GM21423 (cell line): ENCODE results near the gene USP19.
A peak's percentile ranks its signal among the peaks of the same experiment; 100 is the strongest.

Source experiments
- ATAC-seq: cut with Tn5 transposase; IDR thresholded peaks from one replicate; pipeline ENCODE4 v1.9.1; 2021; ENCODE audit warnings: mild to moderate bottlenecking, moderate library complexity; ENCODE audit not compliant: unreplicated experiment

Gene USP19, protein sequence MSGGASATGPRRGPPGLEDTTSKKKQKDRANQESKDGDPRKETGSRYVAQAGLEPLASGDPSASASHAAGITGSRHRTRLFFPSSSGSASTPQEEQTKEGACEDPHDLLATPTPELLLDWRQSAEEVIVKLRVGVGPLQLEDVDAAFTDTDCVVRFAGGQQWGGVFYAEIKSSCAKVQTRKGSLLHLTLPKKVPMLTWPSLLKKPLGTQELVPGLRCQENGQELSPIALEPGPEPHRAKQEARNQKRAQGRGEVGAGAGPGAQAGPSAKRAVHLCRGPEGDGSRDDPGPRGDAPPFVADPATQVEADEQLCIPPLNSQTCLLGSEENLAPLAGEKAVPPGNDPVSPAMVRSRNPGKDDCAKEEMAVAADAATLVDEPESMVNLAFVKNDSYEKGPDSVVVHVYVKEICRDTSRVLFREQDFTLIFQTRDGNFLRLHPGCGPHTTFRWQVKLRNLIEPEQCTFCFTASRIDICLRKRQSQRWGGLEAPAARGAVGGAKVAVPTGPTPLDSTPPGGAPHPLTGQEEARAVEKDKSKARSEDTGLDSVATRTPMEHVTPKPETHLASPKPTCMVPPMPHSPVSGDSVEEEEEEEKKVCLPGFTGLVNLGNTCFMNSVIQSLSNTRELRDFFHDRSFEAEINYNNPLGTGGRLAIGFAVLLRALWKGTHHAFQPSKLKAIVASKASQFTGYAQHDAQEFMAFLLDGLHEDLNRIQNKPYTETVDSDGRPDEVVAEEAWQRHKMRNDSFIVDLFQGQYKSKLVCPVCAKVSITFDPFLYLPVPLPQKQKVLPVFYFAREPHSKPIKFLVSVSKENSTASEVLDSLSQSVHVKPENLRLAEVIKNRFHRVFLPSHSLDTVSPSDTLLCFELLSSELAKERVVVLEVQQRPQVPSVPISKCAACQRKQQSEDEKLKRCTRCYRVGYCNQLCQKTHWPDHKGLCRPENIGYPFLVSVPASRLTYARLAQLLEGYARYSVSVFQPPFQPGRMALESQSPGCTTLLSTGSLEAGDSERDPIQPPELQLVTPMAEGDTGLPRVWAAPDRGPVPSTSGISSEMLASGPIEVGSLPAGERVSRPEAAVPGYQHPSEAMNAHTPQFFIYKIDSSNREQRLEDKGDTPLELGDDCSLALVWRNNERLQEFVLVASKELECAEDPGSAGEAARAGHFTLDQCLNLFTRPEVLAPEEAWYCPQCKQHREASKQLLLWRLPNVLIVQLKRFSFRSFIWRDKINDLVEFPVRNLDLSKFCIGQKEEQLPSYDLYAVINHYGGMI (N-terminal part only)

GRCh38 chr3:49120438-49121131, at the start of gene USP19:
TSS of gene USP19 (minus strand) at chr3:49120823. CDS start at chr3:49119145, 1,678 bp downstream.
- ATAC-seq = peak; percentile 83

- no peak for ATAC-seq
Observed at GRCh38 chr3:49166752-49167556, 46.3 kb upstream of the USP19 start.

GRCh38 chr3:49165771-49166751, 45.4 kb upstream of the USP19 start, which contains the start of gene CCDC71:
TSS of gene CCDC71 (minus strand) at chr3:49166331. CDS start at chr3:49164208, 2,123 bp downstream.
- ATAC-seq = no peak

DNA sequence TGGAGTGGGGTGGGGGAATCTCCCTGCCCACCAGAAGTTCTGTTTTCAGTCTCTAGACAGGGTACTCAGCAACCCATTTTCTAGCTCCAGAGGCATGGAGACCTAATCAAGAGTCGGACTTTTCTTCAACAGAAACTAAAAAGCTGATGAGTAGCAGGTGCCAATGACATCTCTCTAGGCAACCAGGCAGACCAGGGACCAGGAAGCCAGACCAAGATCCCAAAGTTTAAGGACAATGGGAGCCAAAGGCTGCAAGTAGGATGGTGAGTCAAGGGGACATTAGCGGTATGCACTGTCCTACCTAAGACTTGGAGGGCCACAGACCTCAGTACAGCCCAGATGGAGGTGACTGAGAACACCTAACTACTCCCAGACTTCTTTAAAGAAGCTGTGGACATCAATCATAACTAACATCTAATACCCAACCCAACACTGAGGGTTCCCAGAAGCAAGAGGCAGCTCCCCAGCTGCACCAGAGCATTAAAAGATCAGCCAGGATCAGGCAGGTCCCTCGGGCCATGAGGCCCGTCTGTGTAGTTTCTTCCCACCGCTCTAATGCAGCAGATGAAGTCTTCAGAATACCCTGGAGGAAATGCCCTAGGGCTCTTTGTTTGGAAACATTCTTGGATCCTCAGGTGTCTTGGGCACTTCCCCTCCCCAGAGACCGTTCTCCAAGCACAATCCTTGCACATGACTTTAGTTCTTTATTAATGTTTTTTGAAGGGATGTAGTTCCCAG, 44.5 kb upstream of the USP19 start:
- ATAC-seq = no peak

- ATAC-seq = no peak
Observed at GRCh38 chr3:49163609-49164008, 43.0 kb upstream of the USP19 start.

DNA sequence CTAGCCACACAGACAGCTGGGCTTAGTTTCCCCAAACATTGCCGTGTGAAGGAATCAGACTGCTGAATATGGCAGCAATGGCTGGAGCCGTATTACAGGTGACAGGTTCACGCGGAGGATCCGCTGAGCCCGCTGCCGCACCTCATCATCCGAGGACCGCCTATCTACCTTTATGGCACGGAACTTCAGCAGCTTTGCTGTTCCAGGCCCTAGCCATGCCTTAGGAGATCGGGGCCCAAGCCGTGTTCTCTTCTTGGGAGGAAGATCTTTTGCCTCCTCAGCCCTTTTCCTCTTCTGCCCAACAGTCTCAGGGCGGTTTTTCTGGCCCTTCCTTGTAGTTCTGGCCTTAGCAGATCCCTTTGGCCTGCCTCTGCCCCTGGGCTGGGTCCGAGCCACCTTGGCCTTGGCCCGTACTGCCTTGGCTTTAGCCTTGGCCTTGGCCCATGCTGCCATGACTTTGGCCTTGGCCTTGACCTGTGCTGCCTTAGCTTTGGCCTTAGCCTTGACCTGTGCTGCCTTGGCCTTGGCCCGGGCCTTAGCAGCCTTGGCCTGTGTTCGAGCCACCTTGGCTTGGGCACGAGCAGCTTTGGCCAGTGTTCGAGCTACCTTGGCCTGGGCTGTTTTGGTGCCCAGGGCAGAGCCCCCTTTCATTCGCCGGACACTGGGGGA, 42.3 kb upstream of the USP19 start:
- ATAC-seq = no peak

GRCh38 chr3:49161808-49162530, 41.3 kb upstream of the USP19 start:
- no peak for ATAC-seq

GRCh38 chr3:49161197-49161596, 40.6 kb upstream of the USP19 start:
- no peak for ATAC-seq

- no peak for ATAC-seq
Observed at GRCh38 chr3:49158792-49159191, 38.2 kb upstream of the USP19 start.

GRCh38 chr3:49158103-49158709, 37.6 kb upstream of the USP19 start:
- ATAC-seq = no peak

DNA sequence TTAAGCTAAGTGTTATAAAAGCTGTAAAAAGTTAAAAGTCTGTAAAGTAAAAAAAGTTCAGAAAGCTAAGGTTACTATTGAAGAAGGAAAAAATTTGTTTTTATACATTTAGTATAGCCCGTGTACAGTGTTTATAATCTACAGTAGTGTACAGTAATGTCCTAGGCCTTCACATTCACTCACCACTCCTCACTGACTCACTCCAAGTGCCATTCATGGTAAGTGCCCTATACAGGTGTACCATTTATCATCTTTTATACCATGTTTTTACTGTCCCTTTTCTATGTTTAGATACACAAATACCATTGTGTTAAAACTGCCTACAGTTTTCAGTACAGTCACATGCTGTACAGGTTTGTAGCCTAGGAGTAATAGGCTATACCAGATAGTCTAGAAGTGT, 36.7 kb upstream of the USP19 start:
- ATAC-seq = no peak

- ATAC-seq = no peak
Observed at GRCh38 chr3:49153349-49153912, 32.8 kb upstream of the USP19 start.

GRCh38 chr3:49151610-49152009, 31.0 kb upstream of the USP19 start:
- no peak for ATAC-seq

GRCh38 chr3:49148159-49148558, 27.5 kb upstream of the USP19 start:
- ATAC-seq = no peak

DNA sequence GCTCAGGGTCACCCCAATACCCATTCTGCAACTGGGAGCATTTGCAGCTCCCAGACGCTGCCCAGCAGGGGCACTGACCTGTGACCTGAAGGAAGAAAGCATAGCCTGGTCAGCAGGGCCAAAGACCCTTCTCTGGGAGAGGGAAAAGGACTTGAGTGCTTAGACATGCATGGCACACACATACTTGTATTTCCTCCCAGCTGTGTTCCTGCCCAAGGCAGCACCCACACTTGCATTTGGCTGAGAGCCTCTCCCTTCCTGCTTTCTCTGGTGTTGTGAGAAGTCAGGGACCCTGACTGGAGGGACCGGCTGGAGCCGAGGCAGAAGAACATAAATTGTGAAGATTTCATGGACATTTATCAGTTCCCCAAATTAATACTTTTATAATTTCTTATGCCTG, 19.5 kb upstream of the USP19 start:
- ATAC-seq = no peak

- ATAC-seq = no peak
Observed at GRCh38 chr3:49135499-49135898, 14.9 kb upstream of the USP19 start.
